HCT116 (cell line): Measurements from ENCODE around the gene DNM3. TPM values are rescaled to one million over a fixed set of nuclear protein-coding genes. Genes with fewer than 3 reads are reported as not detected.

Source experiments
- ATAC-seq: fragments of 200-7000 bp; cut with Tn5 transposase; 2 replicates; pipeline ENCODE4 v1.9.1; 2020; ENCODE audit warnings: mild to moderate bottlenecking, moderate library complexity
- BruUV-seq: library from RNA; stranded (reverse); fragments of 400-500 nt; replicated peaks from 2 replicates; lab custom pipeline; 2021; lab: Mats Ljungman, UMichigan
- CTCF ChIA-PET: fragments of 300-600 bp; sonication (Branson Sonifier 250); formaldehyde crosslinking; loops from one replicate; lab custom pipeline; 2021; ENCODE audit warnings: antibody characterized with exemption; lab: Charles Lee
- POLR2A ChIA-PET: fragments of 300-600, 350-600 bp; sonication (Branson Sonifier 250); formaldehyde crosslinking; loops from one replicate; lab custom pipeline; 2021; ENCODE audit warnings: antibody characterized with exemption; lab: Charles Lee
- RAD21 ChIA-PET, 2 experiments: fragments of 300-600 bp; sonication (Branson Sonifier 250); formaldehyde crosslinking; loops; one replicate each; lab custom pipeline; 2023; ENCODE audit warnings: low total read pairs in 2 of 2; ENCODE audit not compliant: uncharacterized antibody in 2 of 2, unreplicated experiment in 2 of 2, low non-redundant PET in 1 of 2; lab: Charles Lee
- DNase-seq: peaks from one replicate; pipeline ENCODE4 v3.0.0-alpha.2; 2010; ENCODE audit warnings: low read depth, low spot score
- H2AFZ ChIP-seq: fragments of 200-600 bp; shearing (Covaris generic), sonication (generic); 2 replicates; pipeline ENCODE4 v1.6.1; 2017; ENCODE audit warnings: low read depth, mixed run types, mixed read lengths, antibody characterized with exemption, low read length; ENCODE audit not compliant: poor library complexity, severe bottlenecking
- H3K27ac ChIP-seq: 2 replicates; pipeline ENCODE4 v1.5.1; 2012; ENCODE audit warnings: low read depth, low read length
- H3K27me3 ChIP-seq: fragments of 200-600 bp; sonication (generic); 2 replicates; pipeline ENCODE4 v1.6.1; 2016; ENCODE audit warnings: mixed run types, low read length, mixed read lengths; ENCODE audit not compliant: insufficient read depth
- H3K36me3 ChIP-seq, 2 experiments: fragments of 200-500 bp in 1 of 2; fragments of 200-600 bp in 1 of 2; sonication (Bioruptor generic) in 1 of 2; sonication (generic) in 1 of 2; 2 replicates each; pipeline versions ENCODE4 v1.5.1 to v1.6.1; 2014 to 2016; ENCODE audit warnings: low read length in 2 of 2, inconsistent platforms in 1 of 2, mixed read lengths in 1 of 2, mixed run types in 1 of 2; ENCODE audit not compliant: insufficient read depth in 2 of 2, control insufficient read depth in 1 of 2
- H3K4me1 ChIP-seq, 2 experiments: fragments of 200-600 bp in 1 of 2; sonication (generic) in 1 of 2; 2 replicates each; pipeline versions ENCODE4 v1.5.1 to v1.6.1; 2012 to 2017; ENCODE audit warnings: low read length in 2 of 2, inconsistent platforms in 1 of 2, mild to moderate bottlenecking in 1 of 2, mixed read lengths in 1 of 2, mixed run types in 1 of 2, moderate library complexity in 1 of 2; ENCODE audit not compliant: insufficient read depth in 2 of 2, control insufficient read depth in 1 of 2
- H3K4me2 ChIP-seq: fragments of 200-600 bp; sonication (generic); 2 replicates; pipeline ENCODE4 v1.6.1; 2017; ENCODE audit warnings: mixed run types, low read length, mixed read lengths
- H3K4me3 ChIP-seq, 2 experiments: fragments of 200-600 bp in 1 of 2; sonication (generic) in 1 of 2; replicated peaks in 1 of 2; 2 replicates each; pipeline ENCODE4 v1.5.1; 2011 to 2016; ENCODE audit warnings: low read length in 2 of 2, control low read depth in 1 of 2, low read depth in 1 of 2, mild to moderate bottlenecking in 1 of 2, mixed read lengths in 1 of 2, mixed run types in 1 of 2
- H3K79me2 ChIP-seq: fragments of 200-600 bp; sonication (generic); 2 replicates; pipeline ENCODE4 v1.6.1; 2017; ENCODE audit warnings: mild to moderate bottlenecking, mixed run types, low read length, moderate library complexity, mixed read lengths; ENCODE audit not compliant: insufficient read depth
- H3K9ac ChIP-seq: fragments of 200-600 bp; sonication (generic); 2 replicates; pipeline ENCODE4 v1.6.1; 2016; ENCODE audit warnings: low read length, mixed read lengths
- H3K9me2 ChIP-seq: fragments of 200-600 bp; sonication (generic), shearing (Covaris generic); 2 replicates; pipeline ENCODE4 v1.6.1; 2017; ENCODE audit warnings: mixed run types, mild to moderate bottlenecking, moderate library complexity; ENCODE audit not compliant: insufficient read depth
- H3K9me3 ChIP-seq, 2 experiments: fragments of 200-500 bp in 1 of 2; fragments of 200-600 bp in 1 of 2; sonication (Bioruptor generic) in 1 of 2; sonication (generic) in 1 of 2; 2 replicates each; pipeline ENCODE4 v1.6.1; 2014 to 2017; ENCODE audit warnings: low read length in 2 of 2, mixed read lengths in 2 of 2, inconsistent platforms in 1 of 2, low read depth in 1 of 2, mild to moderate bottlenecking in 1 of 2, mixed run types in 1 of 2, moderate library complexity in 1 of 2; ENCODE audit not compliant: control insufficient read depth in 1 of 2, insufficient read depth in 1 of 2
- H4K20me1 ChIP-seq: fragments of 200-600 bp; sonication (generic), shearing (Covaris generic); 2 replicates; pipeline ENCODE4 v1.6.1; 2017; ENCODE audit warnings: mixed run types, mild to moderate bottlenecking, moderate library complexity; ENCODE audit not compliant: insufficient read depth
- ATF3 ChIP-seq: IDR thresholded peaks from 2 replicates; pipeline ENCODE4 v1.6.1; 2012
- CBX3 ChIP-seq: IDR thresholded peaks from 2 replicates; pipeline ENCODE4 v1.6.1; 2012; ENCODE audit warnings: low read depth
- CEBPB ChIP-seq: IDR thresholded peaks from 2 replicates; pipeline ENCODE4 v1.6.1; 2012; ENCODE audit warnings: low read depth
- CTCF ChIP-seq, 3 experiments: fragments of 200-600 bp in 1 of 3; sonication (generic) in 1 of 3; IDR thresholded peaks in 2 of 3; conservative IDR thresholded peaks in 1 of 3; 2 replicates each; pipeline ENCODE4 v1.5.1; 2012 to 2017; ENCODE audit warnings: low read depth in 2 of 3, low read length in 2 of 3, antibody characterized with exemption in 1 of 3, borderline replicate concordance in 1 of 3, control low read depth in 1 of 3, mild to moderate bottlenecking in 1 of 3, mixed read lengths in 1 of 3, mixed run types in 1 of 3, moderate library complexity in 1 of 3; ENCODE audit not compliant: insufficient read depth in 1 of 3
- ELF1 ChIP-seq: IDR thresholded peaks from 2 replicates; pipeline ENCODE4 v1.6.1; 2012; ENCODE audit warnings: low read depth, borderline replicate concordance
- EZH2 ChIP-seq: fragments of 200-600 bp; sonication (generic); IDR thresholded peaks from 2 replicates; pipeline ENCODE4 v1.6.1; 2017; ENCODE audit warnings: antibody characterized with exemption, mixed run types
- EZH2phosphoT487 ChIP-seq: fragments of 200-600 bp; IDR thresholded peaks from 2 replicates; pipeline ENCODE4 v1.6.1; 2018; ENCODE audit warnings: antibody characterized with exemption, borderline replicate concordance
- FOSL1 ChIP-seq: IDR thresholded peaks from 2 replicates; pipeline ENCODE4 v1.6.1; 2012; ENCODE audit warnings: low read depth
- JUND ChIP-seq: IDR thresholded peaks from 2 replicates; pipeline ENCODE4 v1.6.1; 2012
- RAD21 ChIP-seq: IDR thresholded peaks from 2 replicates; pipeline ENCODE4 v1.6.1; 2012; ENCODE audit warnings: low read depth, mild to moderate bottlenecking
- SRF ChIP-seq: IDR thresholded peaks from 2 replicates; pipeline ENCODE4 v1.6.1; 2012; ENCODE audit warnings: low read depth
- TCF7L2 ChIP-seq: IDR thresholded peaks from 2 replicates; pipeline ENCODE4 v1.7.0; 2011; ENCODE audit warnings: borderline replicate concordance, inconsistent platforms; ENCODE audit not compliant: insufficient read depth, insufficient read length; ENCODE audit errors: extremely low read depth
- YY1 ChIP-seq: IDR thresholded peaks from 2 replicates; pipeline ENCODE4 v1.6.1; 2011; ENCODE audit warnings: low read length, low read depth, moderate library complexity, mild to moderate bottlenecking; ENCODE audit not compliant: insufficient replicate concordance; ENCODE audit errors: extremely low read depth
- ZBTB33 ChIP-seq: IDR thresholded peaks from 2 replicates; pipeline ENCODE4 v1.6.1; 2011; ENCODE audit warnings: mild to moderate bottlenecking, low read length, moderate library complexity; ENCODE audit not compliant: insufficient replicate concordance; ENCODE audit errors: extremely low read depth
- ZFX ChIP-seq: fragments of 450-650 bp; IDR thresholded peaks from 2 replicates; pipeline ENCODE4 v1.6.1; 2017
- intact Hi-C: fragments of 100-400 bp; cut with micrococcal nuclease; formaldehyde crosslinking; loops from 2 replicates; pipeline ENCODE4 v1.10.0; 2022
- total RNA-seq: library from RNA; stranded (reverse); gene quantifications from one replicate; pipeline ENCODE4 v1.2.1, GENCODE V29; 2021; ENCODE audit not compliant: unreplicated experiment

The DNM3 gene
- total RNA-seq, 1 experiment from 2014 or later: 3.1 TPM

GRCh38 chr1:172345077-172345476 lies 503.8 kb downstream of the DNM3 start:
- no peak overlapping the region for H2AFZ ChIP-seq
- no peaks in the 10 kb centered on the region for H3K9me2 ChIP-seq
- H4K20me1 ChIP-seq: no peaks in the 10 kb centered on the region
- no peaks in the 10 kb centered on the region for H3K27me3 ChIP-seq
- peaks cover 10 to 17% of the 10 kb centered on the region in 2 experiments; a peak in 3 of 4 replicates for H3K4me1 ChIP-seq
- intact Hi-C loops: no loop called here
- H3K9ac ChIP-seq: no peak overlapping the region
- no peak for TF ChIP-seq ELF1
- TF ChIP-seq JUND: no peak
- TF ChIP-seq ZFX: no peak
- no peak for TF ChIP-seq YY1
- H3K36me3 ChIP-seq: no peaks in the 10 kb centered on the region
- ChIA-PET CTCF (no interaction called here), POLR2A (no interaction called here), RAD21 (no interaction called here)
- no peak overlapping the region for H3K4me2 ChIP-seq
- H3K4me3 ChIP-seq: no peak overlapping the region
- BruUV-seq: no TSS peak
- no peaks in the 10 kb centered on the region for H3K79me2 ChIP-seq
- no peaks in the 10 kb centered on the region for H3K9me3 ChIP-seq
- H3K27ac ChIP-seq: no peak overlapping the region
- ATAC-seq: no peak
- no peak for DNase-seq

GRCh38 chr1:172347416-172347815 lies 506.1 kb downstream of the DNM3 start:
- H3K79me2 ChIP-seq: no peaks in the 10 kb centered on the region
- intact Hi-C loops: no loop called here
- no peak overlapping the region for H2AFZ ChIP-seq
- H3K9me3 ChIP-seq: no peaks in the 10 kb centered on the region
- POLR2A ChIA-PET: no interaction called here
- DNase-seq (no peak), ATAC-seq (no peak)
- no peak overlapping the region for H3K4me3 ChIP-seq
- RAD21 ChIA-PET: no interaction called here
- H3K36me3 ChIP-seq: no peaks in the 10 kb centered on the region
- no peak overlapping the region for H3K4me2 ChIP-seq
- CTCF ChIA-PET: no interaction called here
- no peaks in the 10 kb centered on the region for H3K9me2 ChIP-seq
- H3K27me3 ChIP-seq: no peaks in the 10 kb centered on the region
- TF ChIP-seq EZH2 (no peak), YY1 (no peak), RAD21 (no peak), TCF7L2 (no peak), ATF3 (no peak), EZH2phosphoT487 (no peak), ELF1 (no peak), FOSL1 (no peak), CBX3 (no peak), ZBTB33 (no peak), CTCF (IDR thresholded peaks at IDR 0.05 in 2 of 3, conservative IDR thresholded peaks at IDR 0.05 in 1 of 3; ENCODE audit: borderline replicate concordance in 1 of 3, insufficient read depth in 1 of 3, low read depth in 2 of 3, low read length in 2 of 3) (no peak), SRF (no peak), CEBPB (no peak)
- H3K27ac ChIP-seq: no peak overlapping the region
- H3K4me1 ChIP-seq: peaks cover 30 to 37% of the 10 kb centered on the region in 2 experiments
- H3K9ac ChIP-seq: no peak overlapping the region
- no TSS peak for BruUV-seq
- no peaks in the 10 kb centered on the region for H4K20me1 ChIP-seq
